GM04503 (cell line): Measurements from ENCODE around the gene PFN2.
A peak's percentile ranks its signal among the peaks of the same experiment; 100 is the strongest.
"Not testable (repeated sequence)": the region's sequence is repeated elsewhere in the genome, so short reads cannot be mapped to it uniquely, and the experiment has no call there.

ENCODE experiments used
- DNase-seq: peaks from one replicate; pipeline ENCODE4 v3.0.0-alpha.2; 2012; ENCODE audit warnings: low read depth

Gene PFN2

DNA sequence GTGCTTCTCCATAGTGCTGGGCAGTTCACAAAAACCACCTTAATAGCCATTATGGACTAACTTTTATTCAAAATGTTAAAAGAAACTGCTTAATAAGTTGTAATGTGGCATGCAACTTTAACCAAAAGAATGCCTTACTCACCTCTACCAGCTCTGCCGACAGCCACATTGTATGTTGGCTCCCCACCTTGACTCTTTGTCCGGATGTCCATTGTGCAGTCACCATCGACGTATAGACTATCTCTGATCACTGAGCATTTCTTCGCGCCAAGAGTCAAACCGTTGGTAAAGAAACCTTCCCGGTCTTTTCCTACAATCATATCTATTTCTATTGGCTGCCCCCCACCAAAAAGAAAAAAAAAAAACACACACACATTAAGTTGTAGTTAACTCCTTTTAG, 2.5 kb downstream of the PFN2 start:
- no peak for DNase-seq

DNA sequence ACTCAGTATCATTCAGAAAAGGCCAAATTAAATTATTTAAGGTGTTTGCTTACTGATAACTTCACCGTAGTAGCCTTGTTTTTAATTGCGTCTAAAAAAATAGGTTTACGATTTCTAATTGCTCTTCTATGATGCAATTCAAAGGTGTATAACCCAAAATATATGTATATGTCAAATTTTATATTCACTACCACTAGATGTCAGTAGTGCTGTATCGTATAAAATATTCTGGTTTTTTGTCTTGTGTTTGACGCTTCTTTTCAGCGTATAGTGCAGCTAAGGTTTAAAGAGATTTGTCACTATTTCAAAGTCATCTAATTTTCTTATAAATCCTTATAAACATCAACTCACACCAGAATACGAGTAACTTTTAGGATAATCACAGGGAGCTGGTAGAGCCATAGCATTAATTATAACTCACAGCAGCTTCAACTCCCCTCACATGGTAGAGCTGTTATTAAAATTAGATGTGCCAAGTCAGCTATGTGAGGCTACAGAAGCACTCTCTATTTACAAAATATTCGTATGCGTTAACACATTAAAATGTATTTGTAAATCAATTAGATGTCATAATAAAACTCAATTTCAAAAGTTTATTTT, 3.5 kb downstream of the PFN2 start:
- no peak for DNase-seq

- no peak for DNase-seq
Measured at GRCh38 chr3:149965278-149965677, 5.4 kb downstream of the PFN2 start.

- no peak for DNase-seq
Measured at GRCh38 chr3:149964291-149964690, 6.4 kb downstream of the PFN2 start.

GRCh38 chr3:149963485-149963884, 7.2 kb downstream of the PFN2 start:
- DNase-seq, result no peak

GRCh38 chr3:149959443-149959842, 11.3 kb downstream of the PFN2 start:
- no peak for DNase-seq

DNA sequence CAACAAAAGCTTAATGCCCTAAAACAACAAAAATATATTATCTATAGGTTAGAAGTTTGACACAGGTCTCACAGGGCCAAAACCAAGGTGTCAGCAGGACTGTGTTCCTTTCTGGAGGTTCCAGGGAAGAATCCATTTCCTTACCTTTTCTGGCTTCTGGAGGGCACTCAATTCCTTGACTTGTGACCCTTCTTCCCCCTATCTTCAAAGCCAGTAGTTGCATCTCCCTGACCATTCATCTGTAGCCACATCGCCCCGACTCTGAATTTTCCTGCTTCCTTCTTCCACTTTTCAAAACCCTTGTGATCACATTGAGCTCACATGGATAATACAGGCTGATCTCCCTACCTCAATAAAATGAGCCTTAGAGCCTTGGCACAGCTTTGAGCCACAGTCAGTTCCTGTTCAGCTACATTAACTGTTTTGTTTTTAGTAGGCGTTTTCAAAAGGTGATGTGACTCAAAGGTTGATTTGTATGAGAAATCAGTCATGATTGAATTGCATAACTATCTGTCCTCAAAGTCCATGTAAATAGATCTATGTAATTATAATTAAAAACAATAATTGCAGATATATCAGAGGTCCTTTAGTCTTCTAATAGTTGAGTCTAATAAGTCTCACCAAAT, 12.4 kb downstream of the PFN2 start:
- no peak for DNase-seq

- no peak for DNase-seq
Measured at GRCh38 chr3:149957361-149958125, 13.2 kb downstream of the PFN2 start.

- no peak for DNase-seq
Measured at GRCh38 chr3:149955449-149955848, 15.2 kb downstream of the PFN2 start.

DNA sequence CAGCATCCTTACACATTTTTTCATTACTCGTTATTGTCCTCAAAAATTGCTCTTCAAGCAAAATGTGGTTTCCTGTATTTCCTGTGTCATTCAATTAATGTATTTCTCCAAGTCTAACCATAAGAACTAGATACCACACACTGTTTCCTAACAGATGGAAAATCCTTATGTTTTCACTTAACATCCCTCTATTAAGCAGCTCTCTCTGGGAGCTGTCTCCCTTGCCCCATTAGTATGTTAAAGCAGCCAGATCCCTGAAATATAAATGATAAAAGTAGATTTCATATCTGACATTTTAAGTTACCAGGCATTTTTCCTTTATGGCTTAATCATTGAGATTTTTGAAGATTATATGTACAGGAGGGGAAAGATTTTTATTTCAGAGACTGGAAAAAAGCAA, 15.9 kb downstream of the PFN2 start:
- no peak for DNase-seq

DNA sequence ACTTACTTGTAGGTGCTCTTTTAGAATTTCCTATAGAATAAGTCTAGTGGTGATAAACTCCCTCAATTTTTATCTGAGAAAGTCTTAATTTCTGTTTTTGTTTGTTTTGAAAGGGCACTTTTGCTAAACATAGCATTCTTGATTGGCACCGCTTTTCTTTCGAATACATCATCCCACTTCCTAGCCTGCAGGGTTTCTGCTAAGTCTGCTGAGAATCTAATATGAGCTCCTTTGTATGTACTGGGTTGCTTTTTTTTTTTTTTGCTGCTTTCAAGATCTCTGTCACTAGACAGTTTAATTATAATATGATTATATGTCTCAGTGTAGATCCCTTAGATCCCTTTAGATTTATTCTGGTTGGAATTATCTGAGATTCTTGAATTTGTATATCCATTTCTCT, 21.5 kb downstream of the PFN2 start:
- DNase-seq, result no peak

DNA sequence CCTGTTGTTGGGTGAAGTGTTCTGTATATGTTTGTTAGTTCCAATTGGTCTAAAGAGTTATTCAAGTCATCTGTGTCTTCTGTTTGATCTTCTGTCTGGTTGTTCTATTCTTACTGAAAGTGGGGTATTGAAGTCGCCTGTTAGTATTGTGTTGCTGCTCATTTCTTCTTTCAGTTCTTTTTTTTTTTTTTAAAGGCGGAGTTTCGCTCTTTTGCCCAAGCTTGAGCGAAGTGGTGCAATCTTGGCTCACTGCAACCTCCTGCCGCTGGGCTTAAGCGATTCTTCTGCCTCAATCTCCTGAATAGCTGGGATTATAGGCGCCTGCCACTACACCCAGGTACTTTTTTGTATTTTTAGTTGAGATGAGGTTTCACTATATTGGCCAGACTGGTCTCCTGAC, 23.5 kb downstream of the PFN2 start:
- DNase-seq, result no peak

DNA sequence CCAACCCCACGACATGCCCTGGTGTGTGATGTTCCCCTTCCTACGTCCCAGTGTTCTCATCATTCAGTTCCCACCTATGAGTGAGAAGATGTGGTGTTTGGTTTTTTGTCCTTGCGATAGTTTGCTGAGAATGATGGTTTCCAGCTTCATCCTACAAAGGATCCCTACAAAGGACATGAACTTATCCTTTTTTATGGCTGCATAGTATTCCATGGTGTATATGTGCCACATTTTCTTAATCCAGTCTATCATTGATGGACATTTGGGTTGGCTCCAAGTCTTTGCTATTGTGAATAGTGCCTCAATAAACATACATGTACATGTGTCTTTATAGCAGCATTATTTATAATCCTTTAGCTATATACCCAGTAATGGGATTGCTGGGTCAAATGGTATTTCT, 26.7 kb downstream of the PFN2 start:
- DNase-seq, result not testable (repeated sequence)

DNA sequence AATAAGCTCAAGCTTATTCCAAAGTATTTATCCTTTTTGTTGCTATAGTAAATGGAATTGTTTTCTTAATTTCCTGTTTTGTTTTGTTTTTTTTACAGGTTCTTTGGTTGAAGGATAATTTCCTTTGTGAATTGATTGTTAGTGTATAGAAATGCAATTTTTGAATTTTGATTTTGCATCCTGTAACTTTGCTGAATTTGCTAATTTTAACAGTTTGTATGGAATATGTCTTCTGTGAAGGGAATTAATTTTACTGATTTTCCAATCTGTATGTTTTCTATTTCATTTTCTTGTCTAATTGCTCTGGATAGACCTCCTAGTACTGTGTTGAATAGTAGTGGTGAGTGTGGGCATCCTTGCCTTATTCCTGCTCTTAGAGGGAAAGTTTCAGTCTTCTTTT, 28.3 kb downstream of the PFN2 start:
- no peak for DNase-seq

- DNase-seq, result no peak
Measured at GRCh38 chr3:149941946-149942345, 28.7 kb downstream of the PFN2 start.

GRCh38 chr3:149941186-149941585, 29.5 kb downstream of the PFN2 start:
- no peak for DNase-seq

DNA sequence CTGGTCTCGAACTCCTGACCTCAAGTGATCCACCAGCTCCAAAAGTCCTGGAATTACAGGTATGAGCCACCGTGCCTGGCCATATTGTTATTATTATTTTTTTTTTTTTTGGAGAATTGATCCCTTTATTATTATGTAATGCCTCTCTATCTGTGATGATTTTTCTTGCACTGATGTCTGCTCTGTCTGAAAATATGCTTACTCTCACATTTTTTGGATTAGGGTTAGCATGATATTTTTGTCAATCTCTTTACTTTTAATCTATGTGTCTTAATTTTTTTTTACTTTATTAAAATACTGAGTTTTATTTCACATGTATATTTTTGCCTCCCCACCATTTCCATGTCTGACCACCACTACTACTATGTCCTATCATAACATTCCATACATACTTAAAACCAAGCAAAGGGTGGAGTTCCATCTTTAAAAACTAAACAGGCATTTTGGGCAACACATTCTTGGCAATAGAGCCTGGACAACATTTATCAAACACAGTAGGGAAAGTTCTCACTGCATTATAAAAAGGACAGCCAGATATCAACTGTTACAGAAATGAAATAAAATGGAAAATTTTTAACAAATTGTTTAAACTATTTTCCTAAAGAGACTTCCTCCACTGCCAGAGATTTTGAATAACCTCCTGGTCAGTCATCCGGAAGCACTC, 32.2 kb downstream of the PFN2 start:
- DNase-seq, result not testable (repeated sequence)

DNA sequence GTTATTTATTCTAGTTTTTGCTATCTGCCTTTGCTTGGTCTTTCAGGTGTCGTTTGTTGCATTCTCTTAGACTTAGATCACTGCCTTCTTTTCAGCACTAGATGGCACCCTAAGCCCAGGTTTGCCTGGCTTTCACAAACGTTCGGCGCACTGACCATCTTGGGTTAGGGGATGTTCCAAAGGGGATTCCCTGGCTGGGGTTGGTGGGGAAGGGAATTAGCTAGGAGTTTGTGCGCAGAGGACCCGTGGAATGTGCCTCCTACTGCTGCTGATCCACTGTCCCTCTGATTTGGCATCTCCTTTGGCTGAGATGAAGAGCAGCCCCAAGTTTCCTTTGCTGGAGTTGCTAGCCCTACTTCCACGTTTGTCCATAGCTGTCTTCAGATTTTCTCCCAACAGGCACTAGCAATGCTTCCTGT, 33.9 kb downstream of the PFN2 start:
- no peak for DNase-seq

GRCh38 chr3:149934524-149934923, 36.2 kb downstream of the PFN2 start:
- DNase-seq, result peak; percentile 62

- no peak for DNase-seq
Measured at GRCh38 chr3:149933858-149934257, 36.8 kb downstream of the PFN2 start.

GRCh38 chr3:149933008-149933407, 37.7 kb downstream of the PFN2 start:
- no peak for DNase-seq

DNA sequence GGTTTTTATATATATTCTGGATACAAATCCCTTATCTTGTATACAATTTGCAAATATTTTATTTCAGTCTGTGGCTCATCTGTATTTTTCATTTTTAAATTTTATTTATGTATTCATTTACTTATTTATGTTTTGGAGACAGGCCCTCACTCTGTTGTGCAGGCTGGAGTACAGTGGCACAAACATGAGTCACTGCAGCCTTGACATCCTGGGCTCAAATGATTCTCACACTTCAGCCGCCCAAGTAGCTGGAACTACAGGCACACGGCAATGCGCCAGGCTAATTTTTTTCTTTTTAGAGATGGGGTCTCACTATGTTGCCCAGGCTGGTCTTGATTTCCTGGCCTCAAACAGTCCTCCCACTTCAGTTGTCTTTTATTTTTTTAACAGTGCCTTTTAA, 50.6 kb downstream of the PFN2 start:
- no peak for DNase-seq

DNA sequence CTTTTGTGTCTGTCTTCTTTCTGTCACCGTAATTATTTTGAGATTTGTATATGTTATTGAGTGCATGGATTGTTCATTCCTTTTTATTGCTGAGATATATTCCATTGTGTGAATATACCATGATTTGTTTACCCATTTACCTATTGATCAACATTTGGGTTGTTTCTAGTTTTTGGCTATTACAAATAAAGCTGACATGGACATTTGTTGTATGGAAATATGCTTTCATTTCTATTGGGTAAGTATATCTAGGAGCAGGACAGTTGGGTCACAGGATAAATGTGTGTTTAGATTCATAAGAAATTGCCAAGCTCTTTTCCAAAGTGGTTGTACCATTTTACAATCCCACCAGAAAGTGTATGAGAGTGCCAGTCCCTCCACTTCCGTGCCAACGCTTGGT, 51.2 kb downstream of the PFN2 start:
- no peak for DNase-seq
